Right forelimb (tissue), 1 donor: ENCODE results near the gene GMEB2.
"Not testable (repeated sequence)": the region's sequence is repeated elsewhere in the genome, so short reads cannot be mapped to it uniquely, and the experiment has no call there.

ENCODE experiments used
- DNase-seq: peaks from one replicate; pipeline ENCODE4 v3.0.0-alpha.2; 2018

Gene GMEB2

DNA sequence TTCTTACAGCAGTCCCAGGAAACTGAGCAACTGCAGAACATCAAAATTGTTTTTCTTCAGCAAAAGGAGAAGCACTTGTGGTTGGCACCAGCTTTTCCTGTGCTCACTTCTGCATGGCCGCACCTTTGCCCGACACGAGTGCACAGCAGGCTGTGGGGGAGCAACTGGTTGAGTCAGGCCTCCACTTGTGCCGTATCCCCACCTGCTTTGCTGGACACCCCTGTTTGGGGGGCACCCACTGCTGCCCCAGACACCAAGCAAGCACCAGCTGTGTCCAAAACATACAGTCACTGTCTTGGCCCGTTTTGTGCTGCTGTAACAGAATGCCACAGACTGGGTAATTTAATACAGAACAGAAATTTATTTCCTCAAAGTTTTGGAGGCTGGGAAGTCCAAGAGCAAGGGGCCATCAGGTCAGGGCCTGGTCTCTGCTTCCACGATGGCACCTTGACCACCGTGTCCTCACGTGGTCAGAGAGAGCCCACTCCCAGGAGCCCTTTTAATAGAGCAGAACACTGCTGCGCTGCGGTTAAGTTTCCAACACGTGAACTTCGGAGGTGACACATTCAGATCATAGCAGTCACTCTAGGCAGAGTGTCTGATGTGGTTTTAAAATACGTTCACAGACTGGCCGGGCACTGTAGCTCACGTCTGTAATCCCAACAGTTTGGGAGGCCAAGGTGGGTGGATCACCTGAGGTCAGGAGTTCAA lies 8.7 kb upstream of the GMEB2 start:
- DNase-seq: no peak

DNA sequence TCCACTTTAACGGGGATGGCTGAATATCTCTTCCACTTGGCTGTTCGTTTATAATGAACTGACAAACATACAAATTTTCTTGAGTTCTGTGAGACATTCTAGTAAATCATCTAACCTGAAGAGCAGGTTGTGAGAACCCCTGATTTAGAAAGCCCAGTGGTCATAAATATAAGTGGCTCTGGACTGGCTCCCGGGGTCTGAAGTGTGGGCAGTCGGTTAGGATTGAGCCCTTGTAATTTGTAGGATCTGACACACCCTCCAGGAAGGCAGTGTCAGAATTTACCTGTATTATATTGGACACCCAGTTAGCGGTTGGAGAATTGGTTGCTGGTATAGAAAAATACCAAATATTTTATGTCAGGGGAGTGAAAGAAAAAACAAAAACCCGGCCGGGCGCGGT lies 6.8 kb upstream of the GMEB2 start:
- no peak for DNase-seq

DNA sequence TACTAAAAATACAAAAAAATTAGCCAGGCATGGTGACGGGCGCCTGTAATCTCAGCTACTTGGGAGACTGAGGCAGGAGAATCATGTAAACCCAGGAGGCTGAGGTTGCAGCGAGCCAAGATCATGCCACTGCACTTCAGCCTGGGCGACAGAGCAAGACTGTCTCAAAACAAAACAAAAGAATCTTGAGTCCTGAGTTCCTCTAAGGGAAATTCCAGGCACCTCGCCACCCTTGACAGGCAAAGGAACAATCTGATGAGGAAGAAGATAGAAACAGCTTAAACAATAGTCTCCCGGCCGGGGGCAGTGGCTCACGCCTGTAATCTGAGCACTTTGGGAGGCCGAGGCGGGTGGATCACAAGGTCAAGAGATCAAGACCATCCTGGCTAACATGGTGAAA lies 4.5 kb upstream of the GMEB2 start:
- DNase-seq: not testable (repeated sequence)

DNA sequence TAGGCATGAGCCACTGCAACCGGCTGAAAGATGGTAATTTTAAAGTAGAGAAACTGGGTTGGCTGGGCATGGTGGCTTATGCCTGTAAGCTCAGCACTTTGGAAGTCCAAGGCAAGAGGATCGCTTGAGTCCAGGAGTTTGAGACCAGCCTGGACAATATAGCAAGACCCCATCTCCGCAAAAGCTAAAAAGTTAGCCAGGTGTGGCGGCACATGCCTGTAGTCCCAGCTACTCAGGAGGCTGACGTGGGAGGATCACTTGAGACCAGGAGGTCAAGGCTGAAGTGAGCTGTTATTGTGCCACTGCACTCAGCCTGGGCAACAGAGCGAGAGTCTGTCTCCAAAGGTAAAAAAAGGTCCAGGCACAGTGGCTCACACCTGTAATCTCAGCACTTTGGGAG lies 4.1 kb upstream of the GMEB2 start:
- not testable (repeated sequence) for DNase-seq

DNA sequence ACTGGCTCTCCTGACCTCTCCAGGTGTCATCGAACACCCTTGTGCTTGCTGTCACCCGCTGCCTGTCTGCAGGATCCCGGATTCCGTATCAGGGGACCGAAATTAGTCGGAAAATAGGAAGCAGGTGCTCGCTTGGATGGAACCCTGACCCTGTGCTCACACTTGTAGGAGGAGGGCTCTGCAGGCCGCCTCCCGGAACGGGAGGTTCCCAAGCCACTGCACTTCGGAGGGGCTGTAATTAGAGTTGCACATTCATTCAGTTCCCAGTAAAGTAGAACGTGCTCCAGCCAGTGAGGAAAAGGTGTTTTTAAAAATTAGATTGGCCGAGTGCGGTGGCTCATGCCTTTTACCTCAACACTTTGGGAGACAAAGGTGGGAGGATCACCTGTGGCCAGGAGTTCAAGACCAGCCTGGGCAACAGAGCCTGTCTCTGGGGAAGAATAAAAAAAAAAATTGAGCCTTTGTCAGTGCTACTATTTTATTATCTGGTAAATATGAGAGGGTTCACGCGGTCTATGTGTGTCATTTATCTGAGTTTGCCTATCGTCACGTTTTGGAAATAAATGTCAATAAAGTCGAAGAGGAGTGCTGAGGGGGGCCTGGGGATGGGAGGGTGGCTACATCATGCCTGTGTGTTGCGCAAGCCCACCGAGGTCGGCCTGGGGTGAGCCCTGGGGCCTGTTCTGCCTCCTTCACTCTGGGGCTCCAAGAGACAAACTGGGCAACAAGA lies 1.5 kb upstream of the GMEB2 start:
- DNase-seq: peak; percentile 72

DNA sequence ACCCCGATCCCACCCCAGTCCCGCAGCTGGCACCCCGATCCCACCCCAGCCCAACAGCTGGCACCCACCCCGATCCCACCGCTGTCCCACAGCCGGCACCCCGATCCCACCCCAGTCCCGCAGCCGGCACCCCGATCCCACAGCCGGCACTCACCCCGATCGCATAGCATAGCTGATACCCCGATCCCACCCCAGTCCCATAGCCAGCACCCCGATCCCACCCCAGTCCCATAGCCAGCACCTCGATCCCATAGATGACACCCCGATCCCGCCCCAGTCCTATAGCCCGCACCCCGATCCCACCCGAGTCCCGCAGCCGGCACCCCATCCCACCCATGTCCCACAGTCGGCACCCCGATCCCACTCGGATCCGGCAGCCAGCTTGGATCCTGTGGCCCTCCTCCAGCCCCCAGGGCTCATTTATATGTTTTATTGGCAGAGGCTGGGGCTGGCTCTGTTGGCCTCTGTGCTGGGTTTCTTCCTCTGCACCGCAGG lies 897 bp upstream of the GMEB2 start:
- no peak for DNase-seq

DNA sequence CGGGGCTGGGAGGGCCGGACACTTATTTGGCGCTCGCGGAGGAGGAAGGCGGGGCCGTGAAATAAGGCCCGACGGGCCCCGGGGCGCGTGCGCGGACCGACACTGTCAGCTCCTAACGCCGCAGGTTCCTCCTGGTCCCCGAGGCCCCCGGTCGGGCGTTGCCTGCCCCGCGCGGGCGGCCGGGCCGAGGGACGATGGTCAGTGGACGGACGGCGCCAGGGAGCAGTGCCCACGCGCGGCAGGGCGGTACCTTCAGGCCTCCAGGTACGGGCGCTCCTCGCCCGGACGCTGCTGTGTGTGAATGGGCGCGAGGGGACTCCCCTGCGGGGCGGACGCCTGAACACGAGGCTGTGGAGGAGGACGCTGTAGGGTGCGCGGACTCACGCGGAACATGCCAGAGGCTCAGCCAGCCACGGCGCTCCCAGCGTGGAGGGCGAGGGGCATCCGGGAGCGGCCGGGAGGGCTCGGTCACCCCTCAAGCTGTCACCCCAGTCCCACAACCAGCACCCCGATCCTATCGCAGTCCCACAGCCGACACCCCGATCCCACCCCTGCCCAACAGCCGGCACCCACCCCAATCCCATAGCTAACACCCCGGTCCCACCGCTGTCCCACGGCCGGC lies 339 bp upstream of the GMEB2 start:
- DNase-seq: peak; percentile 96

DNA sequence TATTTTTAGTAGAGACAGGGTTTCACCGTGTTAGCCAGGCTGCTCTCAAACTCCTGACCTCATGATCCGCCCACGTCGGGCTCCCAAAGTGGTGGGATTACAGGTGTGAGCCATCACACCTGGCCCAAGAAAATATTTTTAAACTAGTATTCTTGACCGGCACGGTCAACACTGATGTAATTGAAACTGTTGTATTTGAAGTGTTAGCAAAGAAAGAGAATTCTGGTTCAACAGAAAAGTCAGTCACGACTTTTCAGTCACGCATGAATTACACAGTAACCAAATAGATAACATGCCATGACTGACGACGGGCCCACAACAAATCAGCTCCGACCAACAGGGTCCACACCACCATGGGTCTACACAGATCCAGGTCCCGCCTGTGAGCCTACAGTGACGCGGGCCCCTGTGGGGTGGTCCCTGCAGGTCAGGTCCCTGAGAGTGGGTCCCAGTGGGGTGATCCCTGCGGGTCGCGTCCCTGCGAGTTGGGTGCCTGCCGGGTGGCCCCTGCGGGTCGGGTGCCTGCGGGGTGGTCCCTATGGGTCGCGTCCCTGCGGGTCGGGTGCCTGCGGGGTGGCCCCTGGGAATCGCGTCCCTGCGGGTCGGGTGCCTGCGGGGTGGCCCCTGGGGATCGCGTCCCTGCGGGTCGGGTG lies 1.0 kb downstream of the GMEB2 start:
- peak; percentile 67 for DNase-seq

DNA sequence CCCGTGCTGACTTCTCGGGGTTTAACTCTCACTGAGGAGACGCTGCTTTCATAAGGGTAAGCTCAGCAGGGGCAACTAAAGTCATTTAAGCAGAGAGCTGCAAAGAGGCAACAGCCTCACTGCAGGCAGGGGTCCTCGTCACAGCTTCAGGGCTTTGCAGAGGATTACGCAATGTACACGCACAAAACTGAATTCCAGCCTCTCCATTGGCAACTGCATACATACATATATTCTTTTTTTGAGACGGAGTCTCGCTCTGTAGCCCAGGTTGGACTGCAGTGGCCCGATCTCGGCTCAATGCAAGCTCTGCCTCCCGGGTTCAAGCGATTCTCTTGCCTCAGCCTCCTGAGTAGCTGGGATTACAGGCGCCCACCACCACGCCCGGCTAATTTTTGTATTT lies 2.4 kb downstream of the GMEB2 start:
- DNase-seq: no peak

DNA sequence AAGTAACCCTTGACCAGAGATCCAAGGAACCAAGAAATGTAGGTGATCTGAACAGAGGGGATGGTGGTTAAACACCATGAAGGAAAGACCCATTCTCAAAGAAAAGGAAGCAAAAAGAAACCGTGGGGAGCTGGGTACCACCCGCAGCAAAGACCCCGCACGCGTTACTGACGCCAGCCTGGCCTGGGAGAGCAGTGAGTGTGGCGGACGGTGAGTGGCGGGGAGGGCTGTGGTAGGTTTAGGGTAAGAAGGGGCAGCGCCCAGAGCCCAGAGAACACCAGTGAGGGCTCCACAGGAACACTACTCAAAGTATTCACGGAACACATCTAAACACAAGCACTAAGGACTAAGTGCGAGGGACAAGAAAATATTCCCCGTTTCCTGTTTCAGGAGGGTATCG lies 4.2 kb downstream of the GMEB2 start:
- no peak for DNase-seq

DNA sequence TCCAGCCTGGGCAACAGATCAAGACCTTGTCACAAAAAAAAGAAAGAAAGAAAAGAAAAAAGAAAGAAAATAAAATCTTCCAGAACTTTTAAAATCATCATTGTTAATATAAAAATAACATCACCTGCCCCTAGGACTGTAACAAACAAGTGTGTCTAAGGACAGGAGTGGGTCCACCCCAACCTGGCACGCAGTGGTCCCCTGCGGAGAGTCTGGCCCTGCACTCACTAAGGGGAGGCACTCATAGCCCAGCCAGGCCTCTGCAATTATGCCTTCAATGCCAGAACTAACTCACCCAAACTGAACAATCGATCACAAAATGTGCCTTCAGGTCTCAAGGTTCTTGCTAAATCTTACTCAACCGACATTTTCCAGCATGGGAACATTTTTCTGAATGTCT lies 4.8 kb downstream of the GMEB2 start:
- DNase-seq: no peak

DNA sequence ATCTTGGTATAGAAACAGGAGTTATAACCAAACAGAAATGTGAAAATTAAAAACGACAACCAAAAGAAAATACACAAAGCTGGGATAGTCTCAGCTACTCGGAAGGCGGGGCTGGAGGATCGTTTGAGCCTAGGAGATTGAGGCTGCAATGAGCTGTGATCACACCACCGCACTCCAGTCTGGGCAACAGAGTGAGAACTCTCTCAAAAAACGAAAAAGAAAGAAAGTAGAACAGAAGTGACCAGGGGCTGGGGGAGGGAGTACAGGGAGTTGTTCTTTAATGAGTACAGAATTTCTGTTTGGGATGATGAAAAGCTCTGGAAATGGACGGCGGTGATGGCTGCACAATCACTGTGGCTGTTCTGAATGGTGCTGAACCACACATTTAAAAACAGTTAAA lies 5.9 kb downstream of the GMEB2 start:
- DNase-seq: no peak

DNA sequence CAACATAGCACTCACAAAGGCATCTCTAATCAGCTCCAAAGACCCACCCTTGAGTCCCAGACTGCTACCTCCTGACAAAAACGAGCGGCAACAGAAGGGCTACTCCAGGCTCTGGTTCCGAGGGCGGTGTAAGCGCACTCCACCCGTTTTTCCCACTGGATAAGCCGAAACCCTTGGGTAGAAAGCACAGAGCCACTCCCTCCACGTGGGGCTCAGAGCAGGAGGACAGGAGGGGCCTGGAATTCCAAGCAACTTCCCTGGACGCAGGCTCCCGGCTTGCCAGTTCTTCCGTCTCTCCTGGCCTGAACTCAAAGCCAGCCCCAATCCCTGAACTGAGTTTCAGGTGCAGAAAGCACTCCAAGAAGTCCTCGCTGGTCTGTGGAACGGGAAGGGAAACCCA lies 7.4 kb downstream of the GMEB2 start:
- DNase-seq: no peak

DNA sequence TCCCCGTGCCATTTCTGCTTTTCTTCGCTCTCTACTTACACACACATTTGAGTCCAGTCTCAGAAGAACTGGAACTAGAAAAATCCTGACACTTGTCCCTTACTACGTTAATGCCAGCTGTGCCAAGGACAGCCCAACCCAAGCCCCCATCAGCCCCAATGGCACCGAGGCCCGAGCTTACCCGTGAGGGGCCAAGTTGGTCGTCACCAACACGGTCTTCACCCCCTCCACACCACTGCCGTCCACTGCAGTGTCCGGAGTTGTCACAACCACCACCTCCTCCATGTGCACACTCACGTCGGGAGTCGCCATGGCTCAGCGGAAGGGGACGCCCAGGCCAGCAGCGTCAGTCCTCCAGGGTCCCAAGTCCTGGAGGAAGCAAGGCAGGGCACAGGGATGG lies 7.8 kb downstream of the GMEB2 start:
- DNase-seq: no peak

DNA sequence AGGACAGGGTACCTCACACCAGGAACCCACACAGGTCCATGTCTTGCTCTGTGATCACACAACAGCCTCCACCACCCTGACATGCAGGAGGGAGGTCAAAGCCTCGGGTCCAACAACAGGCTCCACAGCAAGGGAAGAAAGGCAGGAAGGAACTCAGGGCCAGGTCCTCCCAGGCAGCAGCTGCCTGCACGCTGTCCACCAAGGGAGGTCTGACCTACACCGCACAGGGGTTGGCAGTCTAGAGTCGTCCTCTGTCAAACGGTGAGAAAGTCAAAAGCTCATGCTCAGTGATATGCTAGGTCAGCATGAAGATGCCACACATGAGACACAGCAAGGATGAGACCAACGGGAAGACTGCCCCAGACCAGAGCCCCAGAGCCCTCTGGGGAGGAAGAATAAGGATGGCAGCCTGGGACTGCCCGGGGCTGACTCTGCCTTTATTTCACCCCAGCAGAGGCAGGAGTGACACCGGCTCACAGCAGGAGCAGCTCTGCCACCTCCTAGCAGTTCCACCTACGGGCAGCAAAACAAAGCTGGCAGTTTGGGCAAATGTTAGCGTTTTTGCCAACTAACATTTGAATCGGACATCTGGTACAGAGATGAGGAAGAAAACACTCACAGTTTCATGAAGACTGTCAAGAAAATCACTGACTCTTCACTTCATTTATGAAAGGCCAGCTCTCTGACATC lies 8.5 kb downstream of the GMEB2 start:
- DNase-seq: no peak

DNA sequence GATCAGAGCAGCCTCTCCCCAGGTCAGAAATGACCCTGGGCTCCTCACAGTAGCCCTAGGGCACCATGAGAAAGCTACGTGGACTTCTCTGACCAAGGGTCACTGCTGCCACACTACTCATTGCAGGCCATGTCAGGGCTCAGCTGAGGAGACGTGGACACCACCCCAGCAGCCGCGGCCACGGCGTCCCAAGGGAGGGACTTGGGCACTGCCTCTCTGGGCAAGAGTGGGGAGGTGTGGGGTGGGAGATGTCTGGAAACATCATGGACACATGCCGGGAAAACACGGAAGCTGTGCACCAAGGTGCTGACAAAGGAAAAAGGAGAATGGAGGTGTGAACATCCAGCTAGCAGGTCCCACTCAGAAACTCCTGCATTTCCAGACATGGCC lies 9.0 kb downstream of the GMEB2 start:
- no peak for DNase-seq

DNA sequence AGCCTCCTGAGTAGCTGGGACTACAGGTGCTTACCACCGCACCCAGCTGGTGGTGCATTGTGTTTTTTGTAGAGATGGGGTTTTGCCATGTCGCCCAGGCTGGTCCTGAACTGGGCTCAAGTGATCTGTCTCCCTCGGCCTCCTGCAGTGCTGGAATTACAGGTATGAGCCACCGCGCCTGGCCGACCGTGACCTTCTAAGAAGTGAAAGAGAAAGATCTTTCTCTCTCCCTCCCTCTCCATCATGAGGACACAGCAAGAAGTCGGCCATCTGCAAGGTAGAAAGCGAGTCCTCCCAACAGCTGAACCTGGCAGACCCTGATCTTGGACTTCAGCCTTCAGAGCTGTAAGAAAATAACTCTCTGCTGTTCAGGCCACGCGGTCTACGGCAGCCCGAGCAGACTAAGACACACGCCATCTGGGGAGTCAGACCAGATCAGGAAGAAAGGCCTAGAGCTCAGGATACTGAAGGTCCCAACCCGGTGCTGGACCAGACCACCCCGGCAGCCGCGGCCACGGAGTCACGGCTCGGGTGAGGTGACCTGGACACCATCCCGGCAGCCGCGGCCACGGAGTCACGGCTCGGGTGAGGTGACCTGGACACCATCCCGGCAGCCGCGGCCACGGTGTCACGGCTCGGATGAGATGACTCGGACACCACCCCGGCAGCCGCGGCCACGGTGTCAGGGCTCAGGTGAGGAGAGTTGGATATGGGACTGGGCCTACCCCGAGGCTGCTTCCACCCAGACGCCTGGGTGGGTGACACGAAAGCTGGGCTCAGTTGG lies 9.6 kb downstream of the GMEB2 start:
- no peak for DNase-seq

DNA sequence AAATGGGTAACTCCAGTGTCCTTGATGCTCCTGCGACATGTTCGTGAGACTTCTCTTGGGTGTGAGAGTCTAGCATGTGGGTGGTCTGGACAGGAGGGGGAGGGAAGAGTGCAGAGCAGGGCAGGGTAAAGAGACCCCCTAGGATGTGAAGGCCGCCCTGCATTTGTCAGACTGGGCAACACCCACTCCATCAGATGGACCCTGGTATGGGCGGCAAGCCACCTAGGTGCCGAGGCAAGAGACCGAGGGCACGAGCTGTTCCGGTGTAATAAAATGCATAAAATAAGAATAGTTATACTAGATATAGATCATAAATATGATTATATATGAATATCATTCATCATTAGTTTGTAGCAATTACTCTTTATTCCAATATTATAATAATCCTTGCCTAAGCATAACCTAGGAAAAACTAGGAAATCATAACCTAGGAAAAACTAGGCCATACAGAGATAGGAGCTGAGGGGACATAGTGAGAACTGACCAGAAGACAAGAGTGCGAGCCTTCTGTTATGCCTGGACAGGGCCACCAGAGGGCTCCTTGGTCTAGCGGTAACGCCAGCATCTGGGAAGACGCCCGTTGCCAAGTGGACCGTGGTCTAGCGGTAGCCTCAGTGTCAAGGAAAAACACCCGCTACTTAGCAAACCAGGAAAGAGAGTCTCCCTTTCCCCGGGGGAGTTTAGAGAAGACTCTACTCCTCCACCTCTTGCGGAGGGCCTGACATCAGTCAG lies 12.9 kb downstream of the GMEB2 start:
- DNase-seq: not testable (repeated sequence)

DNA sequence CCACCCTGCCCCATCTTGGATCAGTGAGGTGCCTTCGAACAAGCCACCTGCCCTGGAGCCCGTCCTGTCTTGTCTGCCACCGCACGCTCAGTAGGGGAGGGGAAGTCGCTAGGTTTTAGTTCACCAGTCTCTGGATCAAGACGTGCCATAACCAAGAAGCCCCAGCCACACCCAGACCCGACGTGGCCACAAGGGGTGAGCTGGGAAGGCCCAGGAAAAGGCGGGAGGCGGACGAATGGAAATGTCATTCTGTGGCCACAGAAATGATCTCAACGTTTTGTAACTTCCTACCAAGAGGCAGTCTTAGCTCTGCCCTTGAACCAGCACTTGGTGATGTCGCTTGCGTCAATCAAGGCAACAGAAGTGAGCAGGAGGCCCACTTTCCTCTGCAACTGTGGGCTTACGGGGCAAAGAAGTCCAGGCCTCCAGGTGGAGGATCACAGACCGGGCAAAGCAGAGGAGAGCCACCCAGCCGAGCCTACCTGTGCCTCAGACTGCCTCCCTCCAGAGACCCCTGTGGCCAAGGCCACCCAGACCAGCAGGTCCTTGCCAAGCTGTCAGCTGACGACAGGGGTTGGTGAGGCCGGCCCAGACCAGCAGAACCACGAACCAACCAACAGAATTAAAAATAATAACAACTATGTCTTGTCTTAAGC lies 14.5 kb downstream of the GMEB2 start:
- no peak for DNase-seq

DNA sequence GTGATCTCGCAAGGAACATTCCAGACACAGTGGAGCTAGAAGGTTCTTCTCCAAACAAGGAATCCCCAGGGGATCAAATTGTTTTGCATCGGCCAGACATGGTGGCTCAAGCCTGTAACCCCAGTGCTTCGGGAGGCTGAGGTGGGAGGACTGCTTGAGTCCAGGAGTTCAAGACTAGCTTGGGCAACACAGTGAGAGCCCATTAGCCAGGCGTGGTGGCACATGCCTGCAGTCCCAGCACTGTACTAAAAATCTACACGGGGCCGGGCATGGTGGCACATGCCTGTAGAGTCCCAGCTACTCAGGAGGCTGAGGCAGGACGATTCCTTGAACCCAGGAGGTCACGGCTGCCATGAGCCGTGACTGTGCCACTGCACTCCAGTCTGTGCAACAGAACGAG lies 15.3 kb downstream of the GMEB2 start:
- no peak for DNase-seq
